K562 (cell line): ENCODE measurements around the gene ZKSCAN5. TPM values are rescaled to one million over a fixed set of nuclear protein-coding genes. Genes with fewer than 3 reads are reported as not detected.

ENCODE experiments used
- EP300 ChIP-seq: IDR thresholded peaks from 2 replicates; pipeline ENCODE4 v1.6.1; 2012; ENCODE audit warnings: low read length, improper control_type of control experiment
- SRF ChIP-seq, 2 experiments: fragments of 250-450, 450-650 bp in 1 of 2; sonication (Bioruptor Pico) in 1 of 2; sonication (generic) in 1 of 2; formaldehyde crosslinking; IDR thresholded peaks; 2 replicates each; pipeline versions ENCODE4 v1.5.0 to v1.5.1; 2020 to 2022; ENCODE audit warnings: mild to moderate bottlenecking in 1 of 2, missing genetic modification reagents in 1 of 2
- polyA plus RNA-seq, 8 experiments: library from polyadenylated mRNA; depleted of rRNA in 4 of 8; stranded (reverse) in 5 of 8; unstranded in 3 of 8; fragments of >200 nt; fragmentation: Nextera tagmentation in 2 of 8; fragmentation: Illumina TruSeq in 1 of 8; extraction: Ambion mirVana in 2 of 8; extraction: Trizol in 1 of 8; gene quantifications; 2 replicates each; pipeline versions ENCODE4 v1.2.1 to v1.2.3, GENCODE V29; 2011 to 2014; ENCODE audit warnings: inconsistent platforms in 1 of 8, missing spikeins in 1 of 8
- total RNA-seq, 7 experiments: library from RNA; depleted of rRNA in 6 of 7; stranded (reverse); fragments of >200 nt in 6 of 7; fragmentation: Illumina TruSeq in 2 of 7; extraction: Trizol in 2 of 7; gene quantifications; 2 replicates each; pipeline versions ENCODE4 v1.2.1 to v1.2.3, GENCODE V29; 2011 to 2021; ENCODE audit warnings: low replicate concordance in 1 of 7
- TF ChIP-seq, protein P1 (sequence below): fragments of 450-650 bp; IDR thresholded peaks from 2 replicates; pipeline ENCODE4 v1.6.1; 2016; ENCODE audit warnings: low read depth, mild to moderate bottlenecking, moderate library complexity
- TF ChIP-seq, protein P2 (sequence below): fragments of 450-650 bp; IDR thresholded peaks from 2 replicates; pipeline ENCODE4 v1.6.1; 2016
- TF ChIP-seq, protein P3 (sequence below): IDR thresholded peaks from 3 replicates; pipeline ENCODE4 v1.6.1; 2011; ENCODE audit warnings: borderline replicate concordance, mild to moderate bottlenecking, moderate library complexity; ENCODE audit not compliant: insufficient read length; ENCODE audit errors: extremely low read depth
- TF ChIP-seq, protein P4 (sequence below): fragments of 250-450 bp; sonication (Bioruptor Pico); IDR thresholded peaks from 2 replicates; pipeline ENCODE4 v1.8.0; 2022; ENCODE audit warnings: inconsistent platforms
- TF ChIP-seq, protein P5 (sequence below): fragments of 250-450 bp; sonication (Bioruptor Pico); IDR thresholded peaks from 2 replicates; pipeline ENCODE4 v1.4.0; 2020

The ZKSCAN5 gene
- total and polyA plus RNA-seq, 9 of the 15 experiments (the other 6 are each of a cell fraction or from before 2014, with no cell fraction given): 4.2 to 19.0 (median 15.0) TPM

DNA sequence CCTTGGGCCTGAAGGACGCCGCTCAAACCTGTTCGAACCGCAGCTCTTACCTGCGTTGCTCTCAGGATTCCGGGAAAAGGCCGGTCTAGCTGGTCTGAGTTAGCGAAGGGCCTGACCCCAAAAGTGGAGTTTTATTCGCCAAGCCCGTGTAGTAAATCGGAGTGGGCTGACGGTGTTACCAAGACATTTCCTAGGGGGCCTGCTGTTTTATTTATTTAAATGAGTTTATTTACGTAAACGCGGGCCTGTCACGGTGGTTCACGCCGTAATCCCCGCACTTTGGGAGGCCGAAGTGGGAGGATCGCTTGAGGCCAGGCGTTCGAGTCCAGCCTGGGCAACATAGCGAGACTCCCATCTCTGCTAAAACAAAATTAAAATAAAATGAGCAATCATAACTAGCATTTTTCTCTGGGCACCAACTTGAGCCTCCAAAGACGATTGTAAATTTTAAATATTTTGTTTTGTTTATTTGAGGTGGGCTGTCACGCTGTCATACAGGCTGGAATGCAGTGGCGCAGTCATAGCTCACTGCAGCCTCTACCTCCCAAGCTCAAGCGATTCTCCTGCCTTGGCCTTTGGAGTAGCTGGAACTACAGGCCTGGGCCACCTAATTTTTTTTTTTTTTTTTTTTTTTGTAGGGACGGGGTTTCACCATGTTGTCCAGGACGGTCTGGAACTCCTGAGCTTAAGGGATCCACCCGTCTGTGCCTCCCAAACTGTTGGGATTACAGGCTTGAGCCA lies 54.9 kb downstream of the ZKSCAN5 start (continued):
- TF ChIP-seq, protein P1, sequence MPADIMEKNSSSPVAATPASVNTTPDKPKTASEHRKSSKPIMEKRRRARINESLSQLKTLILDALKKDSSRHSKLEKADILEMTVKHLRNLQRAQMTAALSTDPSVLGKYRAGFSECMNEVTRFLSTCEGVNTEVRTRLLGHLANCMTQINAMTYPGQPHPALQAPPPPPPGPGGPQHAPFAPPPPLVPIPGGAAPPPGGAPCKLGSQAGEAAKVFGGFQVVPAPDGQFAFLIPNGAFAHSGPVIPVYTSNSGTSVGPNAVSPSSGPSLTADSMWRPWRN: peak; percentile 48; the same call in 1 of the 2 replicates
- TF ChIP-seq, protein P2, sequence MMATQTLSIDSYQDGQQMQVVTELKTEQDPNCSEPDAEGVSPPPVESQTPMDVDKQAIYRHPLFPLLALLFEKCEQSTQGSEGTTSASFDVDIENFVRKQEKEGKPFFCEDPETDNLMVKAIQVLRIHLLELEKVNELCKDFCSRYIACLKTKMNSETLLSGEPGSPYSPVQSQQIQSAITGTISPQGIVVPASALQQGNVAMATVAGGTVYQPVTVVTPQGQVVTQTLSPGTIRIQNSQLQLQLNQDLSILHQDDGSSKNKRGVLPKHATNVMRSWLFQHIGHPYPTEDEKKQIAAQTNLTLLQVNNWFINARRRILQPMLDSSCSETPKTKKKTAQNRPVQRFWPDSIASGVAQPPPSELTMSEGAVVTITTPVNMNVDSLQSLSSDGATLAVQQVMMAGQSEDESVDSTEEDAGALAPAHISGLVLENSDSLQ: no peak; the same call in 1 of the 2 replicates
- TF ChIP-seq SRF (CRISPR knock-in tag; IDR thresholded peaks at IDR 0.05): no peak
- TF ChIP-seq, protein P3, sequence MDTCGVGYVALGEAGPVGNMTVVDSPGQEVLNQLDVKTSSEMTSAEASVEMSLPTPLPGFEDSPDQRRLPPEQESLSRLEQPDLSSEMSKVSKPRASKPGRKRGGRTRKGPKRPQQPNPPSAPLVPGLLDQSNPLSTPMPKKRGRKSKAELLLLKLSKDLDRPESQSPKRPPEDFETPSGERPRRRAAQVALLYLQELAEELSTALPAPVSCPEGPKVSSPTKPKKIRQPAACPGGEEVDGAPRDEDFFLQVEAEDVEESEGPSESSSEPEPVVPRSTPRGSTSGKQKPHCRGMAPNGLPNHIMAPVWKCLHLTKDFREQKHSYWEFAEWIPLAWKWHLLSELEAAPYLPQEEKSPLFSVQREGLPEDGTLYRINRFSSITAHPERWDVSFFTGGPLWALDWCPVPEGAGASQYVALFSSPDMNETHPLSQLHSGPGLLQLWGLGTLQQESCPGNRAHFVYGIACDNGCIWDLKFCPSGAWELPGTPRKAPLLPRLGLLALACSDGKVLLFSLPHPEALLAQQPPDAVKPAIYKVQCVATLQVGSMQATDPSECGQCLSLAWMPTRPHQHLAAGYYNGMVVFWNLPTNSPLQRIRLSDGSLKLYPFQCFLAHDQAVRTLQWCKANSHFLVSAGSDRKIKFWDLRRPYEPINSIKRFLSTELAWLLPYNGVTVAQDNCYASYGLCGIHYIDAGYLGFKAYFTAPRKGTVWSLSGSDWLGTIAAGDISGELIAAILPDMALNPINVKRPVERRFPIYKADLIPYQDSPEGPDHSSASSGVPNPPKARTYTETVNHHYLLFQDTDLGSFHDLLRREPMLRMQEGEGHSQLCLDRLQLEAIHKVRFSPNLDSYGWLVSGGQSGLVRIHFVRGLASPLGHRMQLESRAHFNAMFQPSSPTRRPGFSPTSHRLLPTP: peak; percentile 15
- TF ChIP-seq EP300: 0 out of 2 replicates have a peak, but pooled peaks have one; percentile 8
- TF ChIP-seq, protein P4, sequence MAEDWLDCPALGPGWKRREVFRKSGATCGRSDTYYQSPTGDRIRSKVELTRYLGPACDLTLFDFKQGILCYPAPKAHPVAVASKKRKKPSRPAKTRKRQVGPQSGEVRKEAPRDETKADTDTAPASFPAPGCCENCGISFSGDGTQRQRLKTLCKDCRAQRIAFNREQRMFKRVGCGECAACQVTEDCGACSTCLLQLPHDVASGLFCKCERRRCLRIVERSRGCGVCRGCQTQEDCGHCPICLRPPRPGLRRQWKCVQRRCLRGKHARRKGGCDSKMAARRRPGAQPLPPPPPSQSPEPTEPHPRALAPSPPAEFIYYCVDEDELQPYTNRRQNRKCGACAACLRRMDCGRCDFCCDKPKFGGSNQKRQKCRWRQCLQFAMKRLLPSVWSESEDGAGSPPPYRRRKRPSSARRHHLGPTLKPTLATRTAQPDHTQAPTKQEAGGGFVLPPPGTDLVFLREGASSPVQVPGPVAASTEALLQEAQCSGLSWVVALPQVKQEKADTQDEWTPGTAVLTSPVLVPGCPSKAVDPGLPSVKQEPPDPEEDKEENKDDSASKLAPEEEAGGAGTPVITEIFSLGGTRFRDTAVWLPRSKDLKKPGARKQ (CRISPR knock-in tag): no peak
- TF ChIP-seq, protein P5, sequence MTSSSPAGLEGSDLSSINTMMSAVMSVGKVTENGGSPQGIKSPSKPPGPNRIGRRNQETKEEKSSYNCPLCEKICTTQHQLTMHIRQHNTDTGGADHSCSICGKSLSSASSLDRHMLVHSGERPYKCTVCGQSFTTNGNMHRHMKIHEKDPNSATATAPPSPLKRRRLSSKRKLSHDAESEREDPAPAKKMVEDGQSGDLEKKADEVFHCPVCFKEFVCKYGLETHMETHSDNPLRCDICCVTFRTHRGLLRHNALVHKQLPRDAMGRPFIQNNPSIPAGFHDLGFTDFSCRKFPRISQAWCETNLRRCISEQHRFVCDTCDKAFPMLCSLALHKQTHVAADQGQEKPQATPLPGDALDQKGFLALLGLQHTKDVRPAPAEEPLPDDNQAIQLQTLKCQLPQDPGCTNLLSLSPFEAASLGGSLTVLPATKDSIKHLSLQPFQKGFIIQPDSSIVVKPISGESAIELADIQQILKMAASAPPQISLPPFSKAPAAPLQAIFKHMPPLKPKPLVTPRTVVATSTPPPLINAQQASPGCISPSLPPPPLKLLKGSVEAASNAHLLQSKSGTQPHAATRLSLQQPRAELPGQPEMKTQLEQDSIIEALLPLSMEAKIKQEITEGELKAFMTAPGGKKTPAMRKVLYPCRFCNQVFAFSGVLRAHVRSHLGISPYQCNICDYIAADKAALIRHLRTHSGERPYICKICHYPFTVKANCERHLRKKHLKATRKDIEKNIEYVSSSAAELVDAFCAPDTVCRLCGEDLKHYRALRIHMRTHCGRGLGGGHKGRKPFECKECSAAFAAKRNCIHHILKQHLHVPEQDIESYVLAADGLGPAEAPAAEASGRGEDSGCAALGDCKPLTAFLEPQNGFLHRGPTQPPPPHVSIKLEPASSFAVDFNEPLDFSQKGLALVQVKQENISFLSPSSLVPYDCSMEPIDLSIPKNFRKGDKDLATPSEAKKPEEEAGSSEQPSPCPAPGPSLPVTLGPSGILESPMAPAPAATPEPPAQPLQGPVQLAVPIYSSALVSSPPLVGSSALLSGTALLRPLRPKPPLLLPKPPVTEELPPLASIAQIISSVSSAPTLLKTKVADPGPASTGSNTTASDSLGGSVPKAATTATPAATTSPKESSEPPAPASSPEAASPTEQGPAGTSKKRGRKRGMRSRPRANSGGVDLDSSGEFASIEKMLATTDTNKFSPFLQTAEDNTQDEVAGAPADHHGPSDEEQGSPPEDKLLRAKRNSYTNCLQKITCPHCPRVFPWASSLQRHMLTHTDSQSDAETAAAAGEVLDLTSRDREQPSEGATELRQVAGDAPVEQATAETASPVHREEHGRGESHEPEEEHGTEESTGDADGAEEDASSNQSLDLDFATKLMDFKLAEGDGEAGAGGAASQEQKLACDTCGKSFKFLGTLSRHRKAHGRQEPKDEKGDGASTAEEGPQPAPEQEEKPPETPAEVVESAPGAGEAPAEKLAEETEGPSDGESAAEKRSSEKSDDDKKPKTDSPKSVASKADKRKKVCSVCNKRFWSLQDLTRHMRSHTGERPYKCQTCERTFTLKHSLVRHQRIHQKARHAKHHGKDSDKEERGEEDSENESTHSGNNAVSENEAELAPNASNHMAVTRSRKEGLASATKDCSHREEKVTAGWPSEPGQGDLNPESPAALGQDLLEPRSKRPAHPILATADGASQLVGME (CRISPR knock-in tag): no peak
